Fibroblast of lung (primary cell): ENCODE results near the gene ASTN2. TPM values are rescaled to one million over a fixed set of nuclear protein-coding genes. Genes with fewer than 3 reads are reported as not detected.

Experiments
- DNase-seq, 2 donors: peaks; one replicate each; pipeline versions ENCODE4 v3.0.0 to v3.0.0-alpha.2; 2010; ENCODE audit warnings: low read depth in 2 of 2
- H2AFZ ChIP-seq: 2 replicates; pipeline ENCODE4 v1.5.1; 2012; ENCODE audit warnings: low read length, control low read depth, inconsistent platforms
- H3K27ac ChIP-seq: 2 replicates; pipeline ENCODE4 v1.5.1; 2011; ENCODE audit warnings: low read length, control low read depth; ENCODE audit not compliant: insufficient read depth
- H3K27me3 ChIP-seq: 2 replicates; pipeline ENCODE4 v1.5.1; 2011; ENCODE audit warnings: mild to moderate bottlenecking, low read length; ENCODE audit not compliant: control insufficient read depth, insufficient read depth
- H3K36me3 ChIP-seq: 2 replicates; pipeline ENCODE4 v1.5.1; 2011; ENCODE audit warnings: low read length; ENCODE audit not compliant: control insufficient read depth, insufficient read depth
- H3K4me1 ChIP-seq: 2 replicates; pipeline ENCODE4 v1.5.1; 2011; ENCODE audit warnings: low read length; ENCODE audit not compliant: control insufficient read depth, insufficient read depth; ENCODE audit errors: extremely low read depth
- H3K4me2 ChIP-seq: 2 replicates; pipeline ENCODE4 v1.5.1; 2011; ENCODE audit warnings: low read length, control low read depth; ENCODE audit not compliant: insufficient read depth; ENCODE audit errors: extremely low read depth
- H3K4me3 ChIP-seq, 4 experiments: fragments of 200-600 bp in 1 of 4; sonication (generic) in 1 of 4; replicated peaks in 1 of 4; 2 replicates each; pipeline ENCODE4 v1.5.1; 2011 to 2016; ENCODE audit warnings: low read length in 4 of 4, low read depth in 3 of 4, mild to moderate bottlenecking in 3 of 4, control low read depth in 2 of 4, inconsistent platforms in 1 of 4, mixed read lengths in 1 of 4; ENCODE audit not compliant: insufficient read depth in 1 of 4; ENCODE audit errors: control extremely low read depth in 1 of 4
- H3K79me2 ChIP-seq: 2 replicates; pipeline ENCODE4 v1.5.1; 2012; ENCODE audit warnings: mild to moderate bottlenecking, low read length, inconsistent platforms; ENCODE audit not compliant: control insufficient read depth, insufficient read depth
- H3K9ac ChIP-seq: 2 replicates; pipeline ENCODE4 v1.5.1; 2011; ENCODE audit warnings: mild to moderate bottlenecking, low read length, control low read depth; ENCODE audit not compliant: insufficient read depth
- H3K9me3 ChIP-seq: 2 replicates; pipeline ENCODE4 v1.5.1; 2012; ENCODE audit warnings: low read depth, low read length; ENCODE audit not compliant: control insufficient read depth, insufficient read depth
- H4K20me1 ChIP-seq: 2 replicates; pipeline ENCODE4 v1.5.1; 2011; ENCODE audit warnings: low read length; ENCODE audit not compliant: control insufficient read depth, insufficient read depth; ENCODE audit errors: extremely low read depth
- CTCF ChIP-seq, 2 donors: IDR thresholded peaks in 1 of 2; conservative IDR thresholded peaks in 1 of 2; 1 replicate in 1 of 2; 2 replicates in 1 of 2; pipeline ENCODE4 v1.5.1; 2011 to 2012; ENCODE audit warnings: low read length in 2 of 2, control low read depth in 1 of 2, inconsistent platforms in 1 of 2, low read depth in 1 of 2, mild to moderate bottlenecking in 1 of 2
- EZH2 ChIP-seq: IDR thresholded peaks from 2 replicates; pipeline ENCODE4 v1.5.1; 2012; ENCODE audit warnings: low read length, control low read depth, mild to moderate bottlenecking; ENCODE audit errors: missing control alignments
- polyA plus RNA-seq, 2 donors: library from polyadenylated mRNA; depleted of rRNA in 1 of 2; stranded (reverse) in 1 of 2; unstranded in 1 of 2; fragments of >200 nt; gene quantifications; 2 replicates each; pipeline ENCODE4 v1.2.1, GENCODE V29; 2011 to 2012; ENCODE audit warnings: missing spikeins in 1 of 2
- total RNA-seq: library from RNA; depleted of rRNA; stranded (reverse); fragments of >200 nt; gene quantifications from 2 replicates; pipeline ENCODE4 v1.2.1, GENCODE V29; 2014

Gene ASTN2
- total and polyA plus RNA-seq, 2 donors (not counting 1 experiment from before 2014, with no cell fraction given) = 2.2 to 19.2 TPM

- Histone ChIP-seq H3K4me3 (no peak overlapping the region), H3K27me3 (no peaks in the 10 kb centered on the region), H2AFZ (no peak overlapping the region), H3K9ac (no peak overlapping the region), H4K20me1 (no peaks in the 10 kb centered on the region), H3K9me3 (no peaks in the 10 kb centered on the region), H3K4me1 (no peaks in the 10 kb centered on the region), H3K36me3 (no peaks in the 10 kb centered on the region), H3K4me2 (no peak overlapping the region), H3K79me2 (no peaks in the 10 kb centered on the region), H3K27ac (no peak overlapping the region)
- no peak for DNase-seq
- no peak for TF ChIP-seq EZH2
- TF ChIP-seq CTCF (conservative IDR thresholded peaks at IDR 0.05 in 1 of 2, IDR thresholded peaks at IDR 0.05 in 1 of 2; ENCODE audit: low read depth in 1 of 2, low read length in 2 of 2) = no peak
Observed at GRCh38 chr9:117231012-117231411, 183.8 kb downstream of the ASTN2 start.

GRCh38 chr9:117224695-117225094 is 190.2 kb downstream of the ASTN2 start:
- no peak overlapping the region for H3K4me2 ChIP-seq
- H3K27ac ChIP-seq = no peak overlapping the region
- no peaks in the 10 kb centered on the region for H3K27me3 ChIP-seq
- no peak overlapping the region for H3K4me3 ChIP-seq
- no peaks in the 10 kb centered on the region for H3K9me3 ChIP-seq
- TF ChIP-seq CTCF (conservative IDR thresholded peaks at IDR 0.05 in 1 of 2, IDR thresholded peaks at IDR 0.05 in 1 of 2; ENCODE audit: low read depth in 1 of 2, low read length in 2 of 2) = no peak
- no peak for TF ChIP-seq EZH2
- no peak overlapping the region for H2AFZ ChIP-seq
- H3K36me3 ChIP-seq = no peaks in the 10 kb centered on the region
- no peak overlapping the region for H3K9ac ChIP-seq
- H4K20me1 ChIP-seq = no peaks in the 10 kb centered on the region
- H3K4me1 ChIP-seq = no peaks in the 10 kb centered on the region
- DNase-seq = no peak
- H3K79me2 ChIP-seq = no peaks in the 10 kb centered on the region

- Histone ChIP-seq H3K4me3 (no peak overlapping the region), H3K36me3 (no peaks in the 10 kb centered on the region), H3K27ac (no peak overlapping the region), H3K9ac (no peak overlapping the region), H3K4me2 (no peak overlapping the region), H3K79me2 (no peaks in the 10 kb centered on the region), H3K9me3 (no peaks in the 10 kb centered on the region), H3K27me3 (no peaks in the 10 kb centered on the region), H2AFZ (no peak overlapping the region), H4K20me1 (no peaks in the 10 kb centered on the region), H3K4me1 (no peaks in the 10 kb centered on the region)
- DNase-seq = no peak
- TF ChIP-seq EZH2 = no peak
- no peak for TF ChIP-seq CTCF (conservative IDR thresholded peaks at IDR 0.05 in 1 of 2, IDR thresholded peaks at IDR 0.05 in 1 of 2; ENCODE audit: low read depth in 1 of 2, low read length in 2 of 2)
Observed at GRCh38 chr9:117218951-117219350, 195.9 kb downstream of the ASTN2 start.
